PFSK-1 (cell line): Measurements from ENCODE around the gene TCTA.

Source experiments
- FOXP2 ChIP-seq: optimal IDR thresholded peaks from 2 replicates; pipeline ENCODE3; 2011; ENCODE audit warnings: borderline replicate concordance, control low read depth, inconsistent platforms; ENCODE audit not compliant: insufficient read depth; ENCODE audit errors: extremely low read length, extremely low read depth
- POLR2AphosphoS5 ChIP-seq: IDR thresholded peaks from 2 replicates; pipeline ENCODE4 v1.6.1; 2012; ENCODE audit warnings: low read depth, mild to moderate bottlenecking, control low read depth, low read length, moderate library complexity
- REST ChIP-seq, 2 experiments: IDR thresholded peaks; 2 replicates each; pipeline versions ENCODE4 v1.6.1 to v1.8.0; 2011 to 2012; ENCODE audit warnings: low read depth in 2 of 2, low read length in 2 of 2, control low read depth in 1 of 2, inconsistent platforms in 1 of 2, mild to moderate bottlenecking in 1 of 2, moderate library complexity in 1 of 2; ENCODE audit not compliant: insufficient read depth in 1 of 2
- SIN3A ChIP-seq: IDR thresholded peaks from 2 replicates; pipeline ENCODE4 v1.6.1; 2012; ENCODE audit warnings: mild to moderate bottlenecking, low read length, moderate library complexity, borderline replicate concordance; ENCODE audit not compliant: insufficient read depth
- TAF1 ChIP-seq: IDR thresholded peaks from 2 replicates; pipeline ENCODE4 v1.6.1; 2012; ENCODE audit warnings: low read length, control low read depth, borderline replicate concordance; ENCODE audit not compliant: insufficient read depth

GRCh38 chr3:49410066-49410845 is 2.0 kb upstream of the TCTA start:
- TF ChIP-seq REST (IDR thresholded peaks at IDR 0.05; ENCODE audit: insufficient read depth in 1 of 2, low read depth in 2 of 2, low read length in 2 of 2) (no peak), TAF1 (no peak), SIN3A (no peak), FOXP2 (no peak), POLR2AphosphoS5 (no peak)
